Measurements from ENCODE around the gene FGFR4. TPM values are rescaled to one million over a fixed set of nuclear protein-coding genes. Genes with fewer than 3 reads are reported as not detected.

Gene FGFR4
- total RNA-seq, 1 donor from 2014 or later = 1.7 TPM

DNA sequence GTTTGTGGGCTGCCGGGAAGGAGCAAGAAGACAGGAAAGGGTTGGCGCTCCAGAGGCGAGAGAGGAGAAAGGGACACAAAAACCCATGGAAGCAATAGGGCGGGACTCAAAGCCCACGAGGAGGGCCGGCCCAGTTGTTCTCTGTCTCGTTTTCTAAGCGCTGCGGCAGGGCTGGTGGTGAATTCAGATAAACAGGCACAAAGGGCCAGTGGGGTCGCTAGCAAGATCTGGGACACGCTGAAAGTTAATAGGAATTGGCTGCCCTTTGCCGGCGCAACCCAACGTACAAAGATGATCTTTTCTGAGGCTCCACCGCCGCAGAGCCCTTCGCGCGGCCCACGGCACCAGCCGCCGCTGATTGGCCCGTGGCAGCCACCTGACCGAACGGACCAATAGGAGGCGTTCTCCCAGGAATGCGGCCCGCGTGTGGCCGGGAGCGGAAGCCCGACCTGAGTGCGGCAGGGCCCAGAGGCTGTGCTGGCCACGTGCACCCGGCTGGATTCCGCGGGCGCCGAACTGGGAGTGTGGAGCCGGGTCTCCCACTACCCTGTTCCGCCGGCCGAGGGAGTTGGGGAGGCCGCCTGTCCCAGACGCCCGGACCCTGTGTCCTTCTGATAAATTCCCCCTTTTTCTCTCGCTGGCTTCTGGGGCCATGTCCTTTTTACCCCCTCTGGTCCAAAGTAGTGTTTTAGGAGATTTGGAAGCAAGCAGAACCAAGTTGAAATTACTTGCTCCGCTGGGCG, 30.1 kb downstream of the FGFR4 start:
- H3K27ac Mint-ChIP-seq (ENCODE audit: unreplicated experiment) = no peak overlapping the region
- no peak overlapping the region for H3K4me3 Mint-ChIP-seq (ENCODE audit: unreplicated experiment)
- TF ChIP-seq, protein P1, sequence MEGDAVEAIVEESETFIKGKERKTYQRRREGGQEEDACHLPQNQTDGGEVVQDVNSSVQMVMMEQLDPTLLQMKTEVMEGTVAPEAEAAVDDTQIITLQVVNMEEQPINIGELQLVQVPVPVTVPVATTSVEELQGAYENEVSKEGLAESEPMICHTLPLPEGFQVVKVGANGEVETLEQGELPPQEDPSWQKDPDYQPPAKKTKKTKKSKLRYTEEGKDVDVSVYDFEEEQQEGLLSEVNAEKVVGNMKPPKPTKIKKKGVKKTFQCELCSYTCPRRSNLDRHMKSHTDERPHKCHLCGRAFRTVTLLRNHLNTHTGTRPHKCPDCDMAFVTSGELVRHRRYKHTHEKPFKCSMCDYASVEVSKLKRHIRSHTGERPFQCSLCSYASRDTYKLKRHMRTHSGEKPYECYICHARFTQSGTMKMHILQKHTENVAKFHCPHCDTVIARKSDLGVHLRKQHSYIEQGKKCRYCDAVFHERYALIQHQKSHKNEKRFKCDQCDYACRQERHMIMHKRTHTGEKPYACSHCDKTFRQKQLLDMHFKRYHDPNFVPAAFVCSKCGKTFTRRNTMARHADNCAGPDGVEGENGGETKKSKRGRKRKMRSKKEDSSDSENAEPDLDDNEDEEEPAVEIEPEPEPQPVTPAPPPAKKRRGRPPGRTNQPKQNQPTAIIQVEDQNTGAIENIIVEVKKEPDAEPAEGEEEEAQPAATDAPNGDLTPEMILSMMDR (IDR thresholded peaks at IDR 0.05) = no peak
- no peaks in the 10 kb centered on the region for H3K4me1 Mint-ChIP-seq (ENCODE audit: unreplicated experiment)
- H3K36me3 Mint-ChIP-seq (ENCODE audit: unreplicated experiment) = no peaks in the 10 kb centered on the region
- no peaks in the 10 kb centered on the region for H3K27me3 Mint-ChIP-seq (ENCODE audit: unreplicated experiment)
- no peaks in the 10 kb centered on the region for H3K9me3 Mint-ChIP-seq (ENCODE audit: unreplicated experiment)
- DNase-seq (ENCODE audit: extremely low spot score, unreplicated experiment) = no peak

DNA sequence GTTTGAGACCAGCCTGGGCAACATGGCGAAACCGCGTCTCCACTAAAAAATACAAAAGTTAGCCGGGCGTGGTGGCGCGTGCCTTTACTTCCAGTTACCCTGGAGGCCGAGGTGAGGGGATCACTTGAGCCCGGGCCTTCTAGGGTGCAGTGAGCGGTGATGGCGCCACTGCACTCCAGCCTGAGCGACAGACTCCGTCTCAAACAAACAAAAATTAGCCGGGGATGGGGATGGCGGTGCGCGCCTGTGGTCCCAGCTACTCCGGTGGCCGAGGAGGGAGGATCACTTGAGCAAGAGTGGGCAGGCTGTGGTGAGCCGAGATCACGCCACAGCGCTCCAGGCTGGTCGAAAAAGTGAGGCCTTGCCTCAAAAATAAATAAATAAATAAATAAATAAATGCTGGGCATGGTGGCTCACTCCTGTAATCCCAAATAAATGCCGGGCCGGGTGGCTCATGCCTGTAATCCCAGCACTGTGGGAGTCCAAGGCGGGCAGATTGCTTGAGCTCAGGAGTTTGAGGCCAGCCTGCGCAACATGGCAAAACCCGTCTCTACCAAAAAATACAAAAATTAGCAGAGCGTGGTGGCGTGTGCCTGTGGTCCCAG, 30.8 kb downstream of the FGFR4 start:
- TF ChIP-seq, protein P1 (IDR thresholded peaks at IDR 0.05) = no peak
- no peaks in the 10 kb centered on the region for H3K9me3 Mint-ChIP-seq (ENCODE audit: unreplicated experiment)
- H3K4me3 Mint-ChIP-seq (ENCODE audit: unreplicated experiment) = no peak overlapping the region
- peaks cover 3% of the 10 kb centered on the region for H3K27me3 Mint-ChIP-seq (ENCODE audit: unreplicated experiment)
- no peak overlapping the region for H3K27ac Mint-ChIP-seq (ENCODE audit: unreplicated experiment)
- H3K4me1 Mint-ChIP-seq (ENCODE audit: unreplicated experiment) = no peaks in the 10 kb centered on the region
- DNase-seq (ENCODE audit: extremely low spot score, unreplicated experiment) = no peak
- no peaks in the 10 kb centered on the region for H3K36me3 Mint-ChIP-seq (ENCODE audit: unreplicated experiment)

DNA sequence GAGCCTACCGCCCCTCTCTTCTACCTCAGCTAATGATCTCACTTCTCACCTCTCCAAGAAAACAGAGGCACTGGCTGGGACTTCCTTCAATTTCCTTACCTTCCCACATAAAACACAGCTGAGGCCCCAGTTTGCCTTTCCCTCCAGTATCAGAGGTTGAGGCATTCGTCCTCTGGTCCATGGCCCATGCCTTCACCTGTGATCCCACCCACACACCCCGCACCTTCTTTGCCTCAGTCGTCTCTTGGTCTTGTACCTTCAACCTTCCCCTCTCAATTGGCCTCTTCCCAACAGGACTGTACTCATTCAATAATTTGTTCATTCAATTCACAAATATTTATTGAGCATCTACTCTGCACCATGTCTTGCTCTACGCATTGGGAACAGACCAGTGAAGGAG, 35.9 kb downstream of the FGFR4 start:
- TF ChIP-seq, protein P1 (IDR thresholded peaks at IDR 0.05) = no peak
- Mint-ChIP-seq H3K4me3 (ENCODE audit: unreplicated experiment) (no peak overlapping the region), H3K9me3 (ENCODE audit: unreplicated experiment) (no peaks in the 10 kb centered on the region), H3K36me3 (ENCODE audit: unreplicated experiment) (no peaks in the 10 kb centered on the region), H3K4me1 (ENCODE audit: unreplicated experiment) (no peaks in the 10 kb centered on the region), H3K27me3 (ENCODE audit: unreplicated experiment) (peaks cover 6% of the 10 kb centered on the region), H3K27ac (ENCODE audit: unreplicated experiment) (no peak overlapping the region)
- no peak for DNase-seq (ENCODE audit: extremely low spot score, unreplicated experiment)

DNA sequence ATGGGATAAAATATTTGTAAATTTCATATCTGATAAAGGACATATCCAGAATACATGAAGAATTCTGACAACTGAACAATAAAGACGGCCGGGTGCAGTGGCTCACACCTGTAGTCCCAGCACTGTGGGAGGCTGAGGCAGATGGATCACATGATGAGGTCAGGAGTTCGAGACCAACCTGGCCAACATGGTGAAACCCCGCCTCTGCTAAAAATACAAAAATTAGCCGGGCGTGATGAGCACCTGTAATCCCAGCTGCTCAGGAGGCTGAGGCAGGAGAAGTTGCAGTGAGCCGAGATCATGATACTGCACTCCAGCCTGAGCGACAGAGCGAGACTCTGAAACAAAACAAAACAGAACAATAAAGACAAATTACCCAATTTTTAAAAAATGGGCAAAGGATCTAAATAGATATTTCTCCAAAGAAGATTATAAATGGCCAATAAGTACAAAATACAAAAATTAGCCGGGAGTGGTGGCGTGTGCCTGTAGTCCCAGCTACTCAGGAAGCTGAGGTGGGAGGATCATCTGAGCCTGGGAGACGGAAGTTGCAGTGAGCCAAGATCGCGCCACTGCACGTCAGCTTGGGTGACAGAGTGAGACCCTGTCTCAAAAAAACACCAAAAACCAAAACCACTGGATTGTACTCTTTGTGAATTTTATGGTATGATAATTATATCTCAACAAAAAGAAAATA, 37.2 kb downstream of the FGFR4 start:
- TF ChIP-seq, protein P1 (IDR thresholded peaks at IDR 0.05) = no peak
- Mint-ChIP-seq H3K36me3 (ENCODE audit: unreplicated experiment) (no peaks in the 10 kb centered on the region), H3K27ac (ENCODE audit: unreplicated experiment) (no peak overlapping the region), H3K4me3 (ENCODE audit: unreplicated experiment) (no peak overlapping the region), H3K27me3 (ENCODE audit: unreplicated experiment) (peaks cover 6% of the 10 kb centered on the region), H3K4me1 (ENCODE audit: unreplicated experiment) (peaks cover 2% of the 10 kb centered on the region), H3K9me3 (ENCODE audit: unreplicated experiment) (no peaks in the 10 kb centered on the region)
- DNase-seq (ENCODE audit: extremely low spot score, unreplicated experiment) = no peak

DNA sequence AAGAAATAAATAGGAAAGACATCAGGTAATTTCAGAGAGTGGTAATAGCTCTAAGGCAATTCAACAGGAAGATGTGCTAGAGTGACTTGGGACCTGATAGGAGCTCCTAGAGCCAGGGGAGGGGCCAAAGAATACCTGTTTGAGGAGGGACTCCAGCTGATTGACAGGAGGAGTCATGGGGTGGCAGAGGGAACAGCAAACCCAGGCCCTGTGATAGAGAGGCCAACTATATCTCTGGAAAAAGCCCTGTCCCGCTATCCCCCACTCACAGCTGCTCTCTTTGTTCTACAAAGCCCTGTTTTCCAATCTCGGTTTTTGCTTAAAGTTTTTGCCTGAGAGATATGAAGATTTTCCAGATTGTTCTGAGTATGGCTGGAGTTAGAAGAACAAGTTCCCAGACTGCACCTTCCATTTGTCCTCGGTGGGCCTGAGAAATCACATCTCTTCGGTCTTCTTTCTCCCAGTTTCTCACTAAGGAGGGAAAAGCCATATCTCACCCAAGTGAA, 37.8 kb downstream of the FGFR4 start:
- Mint-ChIP-seq H3K36me3 (ENCODE audit: unreplicated experiment) (no peaks in the 10 kb centered on the region), H3K9me3 (ENCODE audit: unreplicated experiment) (no peaks in the 10 kb centered on the region), H3K27ac (ENCODE audit: unreplicated experiment) (no peak overlapping the region), H3K4me3 (ENCODE audit: unreplicated experiment) (no peak overlapping the region), H3K4me1 (ENCODE audit: unreplicated experiment) (peaks cover 2% of the 10 kb centered on the region), H3K27me3 (ENCODE audit: unreplicated experiment) (peaks cover 6% of the 10 kb centered on the region)
- TF ChIP-seq, protein P1 (IDR thresholded peaks at IDR 0.05) = no peak
- DNase-seq (ENCODE audit: extremely low spot score, unreplicated experiment) = no peak

Measured in osteocyte (in vitro differentiated cells).